ENCODE results near the gene CADPS.

The CADPS gene

GRCh38 chr3:62369476-62369743, 505.8 kb downstream of the CADPS start:
- Histone ChIP-seq H3K27ac (no peak overlapping the region), H3K4me3 (ENCODE audit: low read depth in 1 of 2, low read length in 1 of 2) (no peak overlapping the region), H3K4me1 (ENCODE audit: control insufficient read depth in 1 of 2, insufficient read depth in 1 of 2, low read depth in 1 of 2, low read length in 1 of 2) (no peaks in the 10 kb centered on the region), H3K9me3 (no peaks in the 10 kb centered on the region), H3K27me3 (peaks cover 100% of the 10 kb centered on the region), H3K36me3 (no peaks in the 10 kb centered on the region)
- no peak for TF ChIP-seq CTCF (IDR thresholded peaks at IDR 0.05)

- Histone ChIP-seq H3K4me3 (ENCODE audit: low read depth in 1 of 2, low read length in 1 of 2) (no peak overlapping the region), H3K27ac (no peak overlapping the region), H3K4me1 (ENCODE audit: control insufficient read depth in 1 of 2, insufficient read depth in 1 of 2, low read depth in 1 of 2, low read length in 1 of 2) (no peaks in the 10 kb centered on the region), H3K9me3 (no peaks in the 10 kb centered on the region), H3K36me3 (no peaks in the 10 kb centered on the region), H3K27me3 (peaks cover 100% of the 10 kb centered on the region)
- no peak for TF ChIP-seq CTCF (IDR thresholded peaks at IDR 0.05)
Observed at GRCh38 chr3:62368705-62369475, 506.3 kb downstream of the CADPS start.

GRCh38 chr3:62368290-62368704, 506.9 kb downstream of the CADPS start:
- no peaks in the 10 kb centered on the region for H3K4me1 ChIP-seq (ENCODE audit: control insufficient read depth in 1 of 2, insufficient read depth in 1 of 2, low read depth in 1 of 2, low read length in 1 of 2)
- H3K4me3 ChIP-seq (ENCODE audit: low read depth in 1 of 2, low read length in 1 of 2), result no peak overlapping the region
- H3K27me3 ChIP-seq, result peaks cover 99% of the 10 kb centered on the region

GRCh38 chr3:62367763-62368195, 507.4 kb downstream of the CADPS start:
- H3K9me3 ChIP-seq, result no peaks in the 10 kb centered on the region
- TF ChIP-seq CTCF (IDR thresholded peaks at IDR 0.05), result no peak
- no peak overlapping the region for H3K4me3 ChIP-seq (ENCODE audit: low read depth in 1 of 2, low read length in 1 of 2)
- peaks cover 94% of the 10 kb centered on the region for H3K27me3 ChIP-seq
- H3K4me1 ChIP-seq (ENCODE audit: control insufficient read depth in 1 of 2, insufficient read depth in 1 of 2, low read depth in 1 of 2, low read length in 1 of 2), result no peaks in the 10 kb centered on the region
- H3K27ac ChIP-seq, result no peak overlapping the region
- H3K36me3 ChIP-seq, result no peaks in the 10 kb centered on the region

More at GRCh38 chr3:62368290-62368704, 506.9 kb downstream of the CADPS start:
- Histone ChIP-seq H3K36me3 (no peaks in the 10 kb centered on the region), H3K9me3 (no peaks in the 10 kb centered on the region), H3K27ac (no peak overlapping the region)
- TF ChIP-seq CTCF (IDR thresholded peaks at IDR 0.05), result no peak

GRCh38 chr3:62366126-62366484, 509.1 kb downstream of the CADPS start:
- Histone ChIP-seq H3K27me3 (peaks cover 77% of the 10 kb centered on the region), H3K4me1 (ENCODE audit: control insufficient read depth in 1 of 2, insufficient read depth in 1 of 2, low read depth in 1 of 2, low read length in 1 of 2) (no peaks in the 10 kb centered on the region)

More at GRCh38 chr3:62366126-62366484, 509.1 kb downstream of the CADPS start:
- no peaks in the 10 kb centered on the region for H3K9me3 ChIP-seq
- H3K36me3 ChIP-seq, result no peaks in the 10 kb centered on the region
- no peak overlapping the region for H3K4me3 ChIP-seq (ENCODE audit: low read depth in 1 of 2, low read length in 1 of 2)
- H3K27ac ChIP-seq, result no peak overlapping the region
- TF ChIP-seq CTCF (IDR thresholded peaks at IDR 0.05), result no peak

Data from neutrophil (primary cell).